IMR-90 (cell line): ENCODE measurements around the gene FAM131C. TPM values are rescaled to one million over a fixed set of nuclear protein-coding genes. Genes with fewer than 3 reads are reported as not detected.

ENCODE experiments used
- ATAC-seq: fragments of 200-7000 bp; cut with Tn5 transposase; 2 replicates; pipeline ENCODE4 v1.9.1; 2020; ENCODE audit warnings: low read depth, mild to moderate bottlenecking, moderate library complexity
- BruUV-seq: library from RNA; stranded (reverse); fragments of 400-500 nt; replicated peaks from 2 replicates; lab custom pipeline; 2021; lab: Mats Ljungman, UMichigan
- CTCF ChIA-PET: fragments of 300-600 bp; formaldehyde crosslinking; extraction: SDS; loops from one replicate; lab custom pipeline; 2021; ENCODE audit warnings: antibody characterized with exemption; lab: Yijun Ruan, JAX
- POLR2A ChIA-PET: fragments of 300-600 bp; sonication (Branson Sonifier 250); formaldehyde crosslinking; loops from one replicate; lab custom pipeline; 2022; ENCODE audit warnings: antibody characterized with exemption; ENCODE audit not compliant: unreplicated experiment; lab: Charles Lee
- DNase-seq: peaks from one replicate; pipeline ENCODE4 v3.0.0; 2013
- H2AFZ ChIP-seq: replicated peaks from 2 replicates; pipeline ENCODE3; 2013; ENCODE audit warnings: low read length, mild to moderate bottlenecking; ENCODE audit not compliant: poor library complexity
- H2AK5ac ChIP-seq: 2 replicates; pipeline ENCODE4 v1.6.1; 2013; ENCODE audit warnings: low read depth, low read length, inconsistent platforms
- H2AK9ac ChIP-seq: replicated peaks from 2 replicates; pipeline ENCODE3; 2013; ENCODE audit warnings: mild to moderate bottlenecking, low read depth, low read length, moderate library complexity; ENCODE audit not compliant: poor library complexity
- H2BK120ac ChIP-seq: 2 replicates; pipeline ENCODE4 v1.6.1; 2013; ENCODE audit warnings: low read depth, low read length, inconsistent platforms
- H2BK15ac ChIP-seq: 3 replicates; pipeline ENCODE4 v1.6.1; 2013; ENCODE audit warnings: low read depth, low read length, inconsistent platforms
- H2BK20ac ChIP-seq: 2 replicates; pipeline ENCODE4 v1.6.1; 2013; ENCODE audit warnings: low read depth, mild to moderate bottlenecking, inconsistent platforms, low read length, moderate library complexity
- H2BK5ac ChIP-seq: 2 replicates; pipeline ENCODE4 v1.6.1; 2013; ENCODE audit warnings: mild to moderate bottlenecking, low read depth, low read length, inconsistent platforms; ENCODE audit not compliant: poor library complexity, severe bottlenecking
- H3K14ac ChIP-seq: replicated peaks from 2 replicates; pipeline ENCODE4 v1.6.1; 2013; ENCODE audit warnings: low read depth, low read length, inconsistent platforms
- H3K18ac ChIP-seq: 2 replicates; pipeline ENCODE4 v1.6.1; 2013; ENCODE audit warnings: low read depth, low read length, control low read depth
- H3K23ac ChIP-seq: 2 replicates; pipeline ENCODE4 v1.6.1; 2013; ENCODE audit warnings: low read depth, low read length, inconsistent platforms
- H3K27ac ChIP-seq: 2 replicates; pipeline ENCODE4 v1.5.1; 2013; ENCODE audit warnings: mild to moderate bottlenecking, control low read depth, low read length; ENCODE audit not compliant: insufficient read depth
- H3K27me3 ChIP-seq: 2 replicates; pipeline ENCODE4 v1.6.1; 2013; ENCODE audit warnings: low read length; ENCODE audit not compliant: control insufficient read depth, insufficient read depth
- H3K36me3 ChIP-seq: 2 replicates; pipeline ENCODE4 v1.6.1; 2013; ENCODE audit warnings: low read length, mixed read lengths; ENCODE audit not compliant: control insufficient read depth, insufficient read depth
- H3K4ac ChIP-seq: 2 replicates; pipeline ENCODE4 v1.6.1; 2013; ENCODE audit warnings: low read depth, low read length, inconsistent platforms
- H3K4me1 ChIP-seq: 2 replicates; pipeline ENCODE4 v1.6.1; 2013; ENCODE audit warnings: low read length, mixed read lengths; ENCODE audit not compliant: control insufficient read depth, insufficient read depth
- H3K4me2 ChIP-seq: 2 replicates; pipeline ENCODE4 v1.6.1; 2013; ENCODE audit warnings: low read depth, mild to moderate bottlenecking, control low read depth, low read length, moderate library complexity
- H3K4me3 ChIP-seq: 2 replicates; pipeline ENCODE4 v1.5.1; 2013; ENCODE audit warnings: low read depth, mild to moderate bottlenecking, control low read depth, low read length, moderate library complexity; ENCODE audit not compliant: insufficient read depth
- H3K56ac ChIP-seq: 2 replicates; pipeline ENCODE4 v1.6.1; 2013; ENCODE audit warnings: low read length, inconsistent platforms; ENCODE audit not compliant: insufficient read depth; ENCODE audit errors: extremely low read depth
- H3K79me1 ChIP-seq, 2 experiments: 2 replicates each; pipeline ENCODE4 v1.6.1; 2013; ENCODE audit warnings: low read length in 2 of 2, inconsistent platforms in 1 of 2, low read depth in 1 of 2
- H3K9ac ChIP-seq: 2 replicates; pipeline ENCODE4 v1.6.1; 2013; ENCODE audit warnings: low read depth, low read length, control low read depth
- H3K9me1 ChIP-seq: 2 replicates; pipeline ENCODE4 v1.6.1; 2013; ENCODE audit warnings: low read length, inconsistent platforms; ENCODE audit not compliant: insufficient read depth
- H3K9me3 ChIP-seq: 2 replicates; pipeline ENCODE4 v1.6.1; 2013; ENCODE audit warnings: low read length; ENCODE audit not compliant: control insufficient read depth, insufficient read depth
- H4K20me1 ChIP-seq: 2 replicates; pipeline ENCODE4 v1.6.1; 2013; ENCODE audit warnings: low read length, inconsistent platforms; ENCODE audit not compliant: insufficient read depth
- H4K5ac ChIP-seq: 2 replicates; pipeline ENCODE4 v1.6.1; 2013; ENCODE audit warnings: mild to moderate bottlenecking, low read depth, low read length, control low read depth
- H4K8ac ChIP-seq, 2 experiments: 2 replicates each; pipeline ENCODE4 v1.6.1; 2013; ENCODE audit warnings: low read depth in 2 of 2, low read length in 2 of 2, control low read depth in 1 of 2, inconsistent platforms in 1 of 2
- H4K91ac ChIP-seq: 2 replicates; pipeline ENCODE4 v1.6.1; 2013; ENCODE audit warnings: low read depth, low read length, inconsistent platforms; ENCODE audit not compliant: insufficient read depth
- BHLHE40 ChIP-seq: fragments of 150-350 bp; IDR thresholded peaks from 2 replicates; pipeline ENCODE4 v1.6.1; 2016; ENCODE audit warnings: mild to moderate bottlenecking, low read depth, low read length
- CEBPB ChIP-seq: IDR thresholded peaks from 2 replicates; pipeline ENCODE4 v1.6.1; 2012; ENCODE audit warnings: low read depth, low read length, improper control_type of control experiment
- CHD1 ChIP-seq: IDR thresholded peaks from 2 replicates; pipeline ENCODE4 v1.6.1; 2012; ENCODE audit warnings: low read depth, low read length, improper control_type of control experiment
- CTCF ChIP-seq: conservative IDR thresholded peaks from 2 replicates; pipeline ENCODE4 v1.5.1; 2012; ENCODE audit warnings: mild to moderate bottlenecking, low read depth, low read length, improper control_type of control experiment
- ELK1 ChIP-seq: fragments of 150-350 bp; IDR thresholded peaks from 2 replicates; pipeline ENCODE4 v1.6.1; 2016; ENCODE audit warnings: low read depth, mild to moderate bottlenecking, low read length, moderate library complexity, borderline replicate concordance
- FOS ChIP-seq: fragments of 150-350 bp; IDR thresholded peaks from 2 replicates; pipeline ENCODE4 v1.6.1; 2016; ENCODE audit warnings: low read depth, low read length
- MAFK ChIP-seq: IDR thresholded peaks from 2 replicates; pipeline ENCODE4 v1.6.1; 2012; ENCODE audit warnings: low read depth, low read length, improper control_type of control experiment
- MAZ ChIP-seq: IDR thresholded peaks from 2 replicates; pipeline ENCODE4 v1.6.1; 2012; ENCODE audit warnings: low read depth, mild to moderate bottlenecking, low read length, improper control_type of control experiment, moderate library complexity, borderline replicate concordance
- MXI1 ChIP-seq: IDR thresholded peaks from 2 replicates; pipeline ENCODE4 v1.6.1; 2012; ENCODE audit warnings: low read depth, mild to moderate bottlenecking, low read length, moderate library complexity, borderline replicate concordance
- NFE2L2 ChIP-seq: fragments of 150-350 bp; IDR thresholded peaks from 2 replicates; pipeline ENCODE4 v1.6.1; 2016; ENCODE audit warnings: low read depth, mild to moderate bottlenecking, low read length
- POLR2A ChIP-seq: IDR thresholded peaks from 2 replicates; pipeline ENCODE4 v1.6.1; 2012; ENCODE audit warnings: mild to moderate bottlenecking, low read depth, low read length
- RAD21 ChIP-seq: IDR thresholded peaks from 2 replicates; pipeline ENCODE4 v1.6.1; 2012; ENCODE audit warnings: low read length, improper control_type of control experiment
- RCOR1 ChIP-seq: IDR thresholded peaks from 2 replicates; pipeline ENCODE4 v1.6.1; 2012; ENCODE audit warnings: mild to moderate bottlenecking, low read length, improper control_type of control experiment; ENCODE audit not compliant: insufficient replicate concordance
- RFX5 ChIP-seq: IDR thresholded peaks from 2 replicates; pipeline ENCODE4 v1.8.0; 2012; ENCODE audit warnings: low read depth, mild to moderate bottlenecking, low read length, moderate library complexity
- SMC3 ChIP-seq: fragments of 150-350 bp; IDR thresholded peaks from 2 replicates; pipeline ENCODE4 v1.6.1; 2016; ENCODE audit warnings: low read depth, mild to moderate bottlenecking, antibody characterized with exemption, low read length, moderate library complexity
- USF2 ChIP-seq: fragments of 150-350 bp; IDR thresholded peaks from 2 replicates; pipeline ENCODE4 v1.6.1; 2017; ENCODE audit warnings: mild to moderate bottlenecking, antibody characterized with exemption, low read length, low read depth
- WGBS, 2 experiments: methylation state at CpG; one replicate each; pipeline versions ENCODE4 v1.1.5 to v1.1.7; 2013; ENCODE audit warnings: missing lambda C conversion rate in 2 of 2; ENCODE audit not compliant: insufficient read length in 1 of 2; ENCODE audit errors: extremely low coverage in 2 of 2; 5-methylcytosine and 5-hydroxymethylcytosine counted together
- dilution Hi-C: fragments of 300-500 bp; cut with HindIII; formaldehyde crosslinking; loops from one replicate; pipeline ENCODE4 v1.14.3; 2018; ENCODE audit warnings: low sequenced_read_pairs; ENCODE audit not compliant: unreplicated experiment
- in situ Hi-C: fragments of 300-500 bp; cut with MboI; formaldehyde crosslinking; loops from 3 replicates; pipeline ENCODE4 v1.14.3; 2019; ENCODE audit warnings: low sequenced_read_pairs, inconsistent platforms, mixed read lengths
- intact Hi-C: fragments of 100-400 bp; cut with micrococcal nuclease; formaldehyde crosslinking; loops from 2 replicates; pipeline ENCODE4 v1.10.0; 2022
- polyA plus RNA-seq, 3 experiments: library from polyadenylated mRNA; depleted of rRNA; stranded (reverse); fragments of >200 nt; gene quantifications; 2 replicates each; pipeline ENCODE4 v1.2.3, GENCODE V29; 2012; ENCODE audit warnings: low replicate concordance in 1 of 3
- total RNA-seq: library from RNA; depleted of rRNA; stranded (reverse); fragments of >200 nt; gene quantifications from 2 replicates; pipeline ENCODE4 v1.2.3, GENCODE V29; 2012

Gene FAM131C
- total and polyA plus RNA-seq, 2 of the 4 experiments (the other 2 are of a cell fraction) = 0.18 to 1.0 TPM

- H3K56ac ChIP-seq = no peak overlapping the region
- TF ChIP-seq RAD21 = no peak
- no peak for TF ChIP-seq MXI1
- no peak for TF ChIP-seq CEBPB
- no peak for TF ChIP-seq SMC3
- TF ChIP-seq NFE2L2 = no peak
- TF ChIP-seq POLR2A = no peak
- TF ChIP-seq FOS = no peak
- TF ChIP-seq ELK1 = no peak
- TF ChIP-seq CTCF = no peak
- TF ChIP-seq MAZ = no peak
- TF ChIP-seq BHLHE40 = no peak
- no peak for TF ChIP-seq MAFK
- TF ChIP-seq CHD1 = no peak
- no peak for TF ChIP-seq USF2
- TF ChIP-seq RFX5 = no peak
- no peak for TF ChIP-seq RCOR1
- H3K27ac ChIP-seq = no peak overlapping the region
- in situ Hi-C loops (no loop called here), dilution Hi-C loops (no loop called here), intact Hi-C loops (no loop called here)
- no peak overlapping the region for H3K9ac ChIP-seq
- H2BK5ac ChIP-seq = no peak overlapping the region
- H3K4me1 ChIP-seq = peaks cover 13% of the 10 kb centered on the region
- no peak overlapping the region for H2BK20ac ChIP-seq
- H3K9me1 ChIP-seq = peaks cover 13% of the 10 kb centered on the region
- no peak overlapping the region for H3K4ac ChIP-seq
- H2AK5ac ChIP-seq = no peak overlapping the region
- H3K27me3 ChIP-seq = no peaks in the 10 kb centered on the region
- H3K14ac ChIP-seq = no peak overlapping the region
- 60% methylated on average over 2 of the region's 9 CpGs; no CpG with 5 or more reads in 1 of the 2 experiments for WGBS, 2 experiments
- ChIA-PET CTCF (no interaction called here), POLR2A (no interaction called here)
- no peak overlapping the region for H3K4me3 ChIP-seq
- no peak overlapping the region for H4K8ac ChIP-seq
- H3K9me3 ChIP-seq = no peaks in the 10 kb centered on the region
- no peak overlapping the region for H2AFZ ChIP-seq
- no peak overlapping the region for H3K18ac ChIP-seq
- no peak overlapping the region for H3K4me2 ChIP-seq
- DNase-seq (no peak), ATAC-seq (no peak)
- H2BK15ac ChIP-seq = no peak overlapping the region
- H2BK120ac ChIP-seq = no peak overlapping the region
- H3K36me3 ChIP-seq = peaks cover 4% of the 10 kb centered on the region
- H3K23ac ChIP-seq = no peak overlapping the region
- H4K91ac ChIP-seq = no peak overlapping the region
- BruUV-seq = no TSS peak
- H4K20me1 ChIP-seq = peaks cover 20% of the 10 kb centered on the region
- H2AK9ac ChIP-seq = no peak overlapping the region
- no peak overlapping the region for H4K5ac ChIP-seq
- H3K79me1 ChIP-seq = peaks cover 0 to 14% of the 10 kb centered on the region in 2 experiments; a peak in 2 of 4 replicates
Measured at GRCh38 chr1:16118706-16119105, 45.3 kb upstream of the FAM131C start.
